SK-N-MC (cell line): ENCODE measurements around the gene EEFSEC.

Source experiments
- FOXP2 ChIP-seq: optimal IDR thresholded peaks from 2 replicates; pipeline ENCODE3; 2011; ENCODE audit warnings: mild to moderate bottlenecking, moderate library complexity; ENCODE audit not compliant: insufficient read depth; ENCODE audit errors: extremely low read length, control extremely low read depth
- POLR2AphosphoS5 ChIP-seq: IDR thresholded peaks from 2 replicates; pipeline ENCODE4 v1.6.1; 2012; ENCODE audit warnings: mild to moderate bottlenecking, low read depth, low read length, borderline replicate concordance

DNA sequence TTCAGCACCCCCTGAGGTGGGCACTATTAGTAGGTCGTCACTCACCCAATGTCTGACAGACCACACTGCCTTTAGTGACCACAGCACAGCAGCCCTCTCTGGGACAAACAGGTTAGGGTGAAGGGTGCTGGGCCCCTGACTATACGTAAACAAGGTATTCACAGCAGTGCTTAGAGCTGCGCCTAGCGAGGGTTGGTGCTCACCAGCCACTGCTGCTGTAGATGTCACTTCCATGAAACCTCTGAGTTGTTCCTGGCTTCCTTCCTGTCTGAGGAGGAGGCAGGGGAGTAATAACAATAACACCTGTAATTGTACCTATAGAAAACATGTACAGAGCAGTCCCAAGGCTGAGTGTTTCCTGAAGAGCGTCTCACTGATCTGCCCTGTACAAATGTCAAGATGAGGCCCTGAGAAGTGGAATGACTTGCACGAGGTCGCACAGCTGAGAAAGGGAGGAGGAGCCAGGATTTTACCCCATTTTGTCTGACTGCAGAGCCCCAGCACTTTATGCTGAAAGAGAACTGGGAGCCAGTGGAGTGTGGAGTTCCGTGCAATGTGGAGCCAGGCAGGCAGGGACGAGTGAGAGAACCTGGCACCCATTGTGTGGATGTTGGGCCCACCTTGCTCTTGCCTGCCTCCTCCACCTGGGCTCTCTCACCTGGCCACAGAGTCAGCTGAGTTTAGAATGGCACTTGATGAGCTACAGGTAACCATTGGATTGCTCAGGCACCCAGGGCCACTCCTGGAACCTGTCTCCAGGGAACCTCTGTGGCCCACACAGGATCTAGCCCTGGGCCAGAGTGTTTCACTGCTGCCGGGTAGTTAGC is 219.6 kb downstream of the EEFSEC start:
- TF ChIP-seq POLR2AphosphoS5 (no peak), FOXP2 (no peak)
